OCI-LY3 (cell line): ENCODE results near the gene ANKRD18B.
"Not testable (repeated sequence)": the region's sequence is repeated elsewhere in the genome, so short reads cannot be mapped to it uniquely, and the experiment has no call there.

Experiments used
- CTCF ChIP-seq: fragments of 200-600, 300-600 bp; sonication (generic); IDR thresholded peaks from 2 replicates; pipeline ENCODE4 v1.5.1; 2014; ENCODE audit warnings: antibody characterized with exemption, low read length, low read depth
- EZH2phosphoT487 ChIP-seq: fragments of 200-600 bp; shearing (Covaris generic); IDR thresholded peaks from 2 replicates; pipeline ENCODE4 v1.6.1; 2018; ENCODE audit warnings: antibody characterized with exemption, mixed run types, low read depth

GRCh38 chr9:33600911-33601310, 76.9 kb downstream of the ANKRD18B start:
- TF ChIP-seq CTCF, EZH2phosphoT487: not testable (repeated sequence)
